ENCODE data around the gene TNIP2. TPM values are rescaled to one million over a fixed set of nuclear protein-coding genes. Genes with fewer than 3 reads are reported as not detected.
A peak's percentile ranks its signal among the peaks of the same experiment; 100 is the strongest.

TNIP2 gene
- total RNA-seq, 1 donor from 2014 or later: 29.6 TPM

GRCh38 chr4:2795893-2796848 is 40.0 kb upstream of the TNIP2 start:
- DNase-seq (ENCODE audit: missing footprints): peak; percentile 63
- intact Hi-C loops (cut with DNase I): loop anchor here (2.0 kb wide), 1 partner anchor 15 kb away; no protein-coding TSS in a partner anchor
- ATAC-seq: no peak

GRCh38 chr4:2795300-2795892 is 39.3 kb upstream of the TNIP2 start:
- ATAC-seq (no peak), DNase-seq (ENCODE audit: missing footprints) (peak; percentile 63)
- intact Hi-C loops (cut with DNase I): loop anchor here (2.0 kb wide), 1 partner anchor 15 kb away; no protein-coding TSS in a partner anchor

- ATAC-seq (peak; percentile 45), DNase-seq (ENCODE audit: missing footprints) (peak; percentile 91)
- intact Hi-C loops (cut with DNase I): loop anchor here (2.0 kb wide), 1 partner anchor 16 kb away; no protein-coding TSS in a partner anchor
Observed at GRCh38 chr4:2794486-2795299, 38.6 kb upstream of the TNIP2 start.

GRCh38 chr4:2793586-2794485 is 37.7 kb upstream of the TNIP2 start:
- DNase-seq (ENCODE audit: missing footprints) (peak; percentile 83), ATAC-seq (no peak)
- intact Hi-C loops (cut with DNase I): loop anchor here (2.0 kb wide), 1 partner anchor 17 kb away; no protein-coding TSS in a partner anchor

- peak; percentile 75 for ATAC-seq
- peak; percentile 96 for DNase-seq (ENCODE audit: missing footprints)
- intact Hi-C loops (cut with DNase I): no loop called here
Observed at GRCh38 chr4:2792711-2793585, 36.8 kb upstream of the TNIP2 start, which contains the start of gene SH3BP2. TSS of gene SH3BP2 (plus strand) at chr4:2793085. CDS start at chr4:2820618, 27,533 bp downstream.

GRCh38 chr4:2792396-2792710 is 36.2 kb upstream of the TNIP2 start:
- no peak for DNase-seq (ENCODE audit: missing footprints)
- intact Hi-C loops (cut with DNase I): no loop called here
- no peak for ATAC-seq

- peak; percentile 58 for DNase-seq (ENCODE audit: missing footprints)
- intact Hi-C loops (cut with DNase I): no loop called here
- ATAC-seq: no peak
Observed at GRCh38 chr4:2791518-2792395, 35.6 kb upstream of the TNIP2 start.

GRCh38 chr4:2790583-2791517 is 34.7 kb upstream of the TNIP2 start:
- intact Hi-C loops (cut with DNase I): no loop called here
- peak; percentile 72 for DNase-seq (ENCODE audit: missing footprints)

GRCh38 chr4:2789793-2790582 is 33.9 kb upstream of the TNIP2 start:
- ATAC-seq (no peak), DNase-seq (ENCODE audit: missing footprints) (peak; percentile 63)
- intact Hi-C loops (cut with DNase I): no loop called here

More at GRCh38 chr4:2790583-2791517, 34.7 kb upstream of the TNIP2 start:
- ATAC-seq: no peak

- intact Hi-C loops (cut with DNase I): no loop called here
- ATAC-seq: no peak
- DNase-seq (ENCODE audit: missing footprints): peak; percentile 30
Observed at GRCh38 chr4:2789351-2789750, 33.2 kb upstream of the TNIP2 start.

GRCh38 chr4:2788532-2789103 is 32.5 kb upstream of the TNIP2 start:
- ATAC-seq (peak; percentile 72), DNase-seq (ENCODE audit: missing footprints) (peak; percentile 71)
- intact Hi-C loops (cut with DNase I): no loop called here

GRCh38 chr4:2788101-2788500 is 32.0 kb upstream of the TNIP2 start:
- DNase-seq (ENCODE audit: missing footprints) (no peak), ATAC-seq (no peak)
- intact Hi-C loops (cut with DNase I): no loop called here

- DNase-seq (ENCODE audit: missing footprints) (peak; percentile 80), ATAC-seq (peak; percentile 51)
- intact Hi-C loops (cut with DNase I): no loop called here
Observed at GRCh38 chr4:2787230-2788100, 31.3 kb upstream of the TNIP2 start.

Data from Right ventricle myocardium inferior (tissue), 1 donor.